Motor neuron (in vitro differentiated cells): ENCODE data around the gene VASP. TPM values are rescaled to one million over a fixed set of nuclear protein-coding genes. Genes with fewer than 3 reads are reported as not detected.
"Not testable (repeated sequence)": the region's sequence is repeated elsewhere in the genome, so short reads cannot be mapped to it uniquely, and the experiment has no call there.

Source experiments
- ATAC-seq, 8 experiments: fragments of 200-7000 bp; cut with Tn5 transposase; replicated peaks in 6 of 8; 2 replicates each; pipeline ENCODE4 v1.8.0; 2021; ENCODE audit warnings: mild to moderate bottlenecking in 8 of 8, moderate library complexity in 8 of 8
- H3K27ac ChIP-seq, 2 donors: fragments of 250-450 bp; sonication (Bioruptor Pico); 2 replicates each; pipeline ENCODE4 v1.9.0; 2021; ENCODE audit warnings: antibody characterized with exemption in 2 of 2, mild to moderate bottlenecking in 2 of 2, moderate library complexity in 1 of 2
- H3K4me1 ChIP-seq, 2 donors: fragments of 250-450 bp; sonication (Bioruptor Pico); replicated peaks in 1 of 2; 2 replicates each; pipeline ENCODE4 v1.6.1; 2021; ENCODE audit warnings: antibody characterized with exemption in 2 of 2, mild to moderate bottlenecking in 2 of 2, moderate library complexity in 1 of 2
- H3K4me3 ChIP-seq, 5 donors: fragments of 250-450 bp; sonication (Bioruptor Pico); 2 replicates each; pipeline ENCODE4 v1.9.0; 2021; ENCODE audit warnings: antibody characterized with exemption in 5 of 5, mild to moderate bottlenecking in 5 of 5, moderate library complexity in 4 of 5
- WGBS, 10 experiments: fragments of 450-650 bp; shearing (Covaris generic); methylation state at CpG; one replicate each; pipeline ENCODE4 v1.0.0; 2022; 5-methylcytosine and 5-hydroxymethylcytosine counted together
- in situ Hi-C, 9 experiments: fragments of 400-800 bp; cut with MboI; loops; one replicate each; pipeline ENCODE4 v1.15.0; 2021; ENCODE audit warnings: low sequenced_read_pairs in 9 of 9, low pct_unique_long_range_greater_than_20kb in 2 of 9; ENCODE audit not compliant: unreplicated experiment in 9 of 9
- total RNA-seq, 8 experiments: library from RNA; unstranded; fragments of 300-600 nt; gene quantifications; 2 replicates each; pipeline versions ENCODE4 v1.2.3 to v1.2.4, GENCODE V29; 2022

Gene VASP
- total RNA-seq, 8 experiments from 2014 or later = 11.6 to 52.1 (median 23.7) TPM

GRCh38 chr19:45502111-45502510 is 5.2 kb upstream of the VASP start:
- ATAC-seq = no peak
- 48 to 100% (median 73%) methylated on average over 1 to 5 of the region's 5 CpGs; no CpG with 5 or more reads in 1 of the 10 experiments for WGBS, 10 experiments
- H3K27ac ChIP-seq = no peak overlapping the region
- in situ Hi-C loops = loop anchor here in 1 of 9 experiments (25.0 kb wide), 1 partner anchor 185 kb away; the partner anchor contains the start of genes QPCTL and SNRPD2
- H3K4me1 ChIP-seq = peaks cover 0 to 7% of the 10 kb centered on the region in 2 donors
- no peak overlapping the region for H3K4me3 ChIP-seq

- ATAC-seq = no peak
- 8 to 100% (median 81%) methylated on average over 2 to 9 of the region's 9 CpGs for WGBS, 10 experiments
- H3K4me1 ChIP-seq = peaks cover 5% of the 10 kb centered on the region in 2 donors
- in situ Hi-C loops = loop anchor here in 1 of 9 experiments (25.0 kb wide), 1 partner anchor 183 kb away; the partner anchor contains the start of genes QPCTL and SNRPD2
- no peak overlapping the region for H3K27ac ChIP-seq
- H3K4me3 ChIP-seq = no peak overlapping the region
Observed at GRCh38 chr19:45503909-45504308, 3.4 kb upstream of the VASP start.

GRCh38 chr19:45505151-45505995 is 1.9 kb upstream of the VASP start:
- in situ Hi-C loops = loop anchor here in 1 of 9 experiments (25.0 kb wide), 1 partner anchor 182 kb away; the partner anchor contains the start of genes QPCTL and SNRPD2
- 0 to 100% (median 80%) methylated on average over 1 to 8 of the region's 8 CpGs; no CpG with 5 or more reads in 1 of the 10 experiments for WGBS, 10 experiments
- no peak for ATAC-seq
- Histone ChIP-seq H3K27ac (no peak overlapping the region), H3K4me1 (peaks cover 6 to 12% of the 10 kb centered on the region in 2 donors), H3K4me3 (no peak overlapping the region)

GRCh38 chr19:45505996-45506245 is 1.4 kb upstream of the VASP start:
- in situ Hi-C loops = loop anchor here in 1 of 9 experiments (25.0 kb wide), 1 partner anchor 181 kb away; the partner anchor contains the start of genes QPCTL and SNRPD2
- WGBS, 10 experiments = 40 to 87% (median 67%) methylated on average over 1 to 5 of the region's 5 CpGs; no CpG with 5 or more reads in 3 of the 10 experiments
- Histone ChIP-seq H3K27ac (no peak overlapping the region), H3K4me3 (peak overlapping the region in 2 of 5 donors; percentile 69 to 80), H3K4me1 (peaks cover 6 to 12% of the 10 kb centered on the region in 2 donors)
- ATAC-seq = no peak

GRCh38 chr19:45506246-45506988 is 862 bp upstream of the VASP start:
- peak overlapping the region; percentile 69 to 95 (median 84) for H3K4me3 ChIP-seq
- in situ Hi-C loops = loop anchor here in 1 of 9 experiments (25.0 kb wide), 1 partner anchor 181 kb away; the partner anchor contains the start of genes QPCTL and SNRPD2
- H3K4me1 ChIP-seq = peaks cover 6 to 12% of the 10 kb centered on the region in 2 donors
- peak overlapping the region; percentile 31 to 51 for H3K27ac ChIP-seq
- ATAC-seq = peak; percentile 73 to 86 (median 84)
- WGBS, 10 experiments = 4 to 36% (median 22%) methylated on average over 3 to 7 of the region's 47 CpGs; no CpG with 5 or more reads in 5 of the 10 experiments

GRCh38 chr19:45507872-45508416 is 665 bp downstream of the VASP start:
- in situ Hi-C loops = loop anchor here in 1 of 9 experiments (25.0 kb wide), 1 partner anchor 179 kb away; the partner anchor contains the start of genes QPCTL and SNRPD2

GRCh38 chr19:45508417-45508860 is 1.2 kb downstream of the VASP start:
- H3K4me1 ChIP-seq = peaks cover 6 to 12% of the 10 kb centered on the region in 2 donors
- WGBS, 10 experiments = 0% methylated on average over 2 of the region's 26 CpGs; no CpG with 5 or more reads in 9 of the 10 experiments
- in situ Hi-C loops = loop anchor here in 1 of 9 experiments (25.0 kb wide), 1 partner anchor 179 kb away; the partner anchor contains the start of genes QPCTL and SNRPD2
- ATAC-seq = peak in 7 of 8 experiments; percentile 2 to 27 (median 11)
- H3K27ac ChIP-seq = peak overlapping the region in 1 of 2 donors; percentile 11
- H3K4me3 ChIP-seq = peak overlapping the region; percentile 69 to 95 (median 84)

More at GRCh38 chr19:45507872-45508416, 665 bp downstream of the VASP start:
- 0 to 7% (median 0%) methylated on average over 2 to 3 of the region's 22 CpGs; no CpG with 5 or more reads in 6 of the 10 experiments for whole genome bisulfite sequencing, 10 experiments
- Histone ChIP-seq H3K4me1 (peaks cover 6 to 12% of the 10 kb centered on the region in 2 donors), H3K4me3 (peak overlapping the region; percentile 69 to 95 (median 84)), H3K27ac (no peak overlapping the region)
- ATAC-seq = no peak

- in situ Hi-C loops = loop anchor here in 1 of 9 experiments (25.0 kb wide), 1 partner anchor 178 kb away; the partner anchor contains the start of genes QPCTL and SNRPD2
- peak overlapping the region in 1 of 2 donors; percentile 11 for H3K27ac ChIP-seq
- H3K4me1 ChIP-seq = peaks cover 6 to 12% of the 10 kb centered on the region in 2 donors
- peak overlapping the region; percentile 69 to 95 (median 84) for H3K4me3 ChIP-seq
- WGBS, 10 experiments = 0 to 40% methylated on average over 1 of the region's 28 CpGs; no CpG with 5 or more reads in 8 of the 10 experiments
- peak in 7 of 8 experiments; percentile 2 to 13 (median 4) for ATAC-seq
Observed at GRCh38 chr19:45508861-45509691, 1.8 kb downstream of the VASP start.

GRCh38 chr19:45509692-45510015 is 2.4 kb downstream of the VASP start:
- no peak for ATAC-seq
- 0 to 36% (median 18%) methylated on average over 1 to 2 of the region's 3 CpGs; no CpG with 5 or more reads in 4 of the 10 experiments for WGBS, 10 experiments
- Histone ChIP-seq H3K4me3 (peak overlapping the region in 4 of 5 donors; percentile 69 to 84 (median 82)), H3K27ac (peak overlapping the region in 1 of 2 donors; percentile 11), H3K4me1 (peaks cover 6 to 12% of the 10 kb centered on the region in 2 donors)
- in situ Hi-C loops = loop anchor here in 1 of 9 experiments (25.0 kb wide), 1 partner anchor 178 kb away; the partner anchor contains the start of genes QPCTL and SNRPD2

- peaks cover 6 to 12% of the 10 kb centered on the region in 2 donors for H3K4me1 ChIP-seq
- H3K4me3 ChIP-seq, ATAC-seq, H3K27ac ChIP-seq: not testable (repeated sequence)
- WGBS, 10 experiments = 81 to 95% (median 90%) methylated on average over 3 to 7 of the region's 11 CpGs; no CpG with 5 or more reads in 5 of the 10 experiments
- in situ Hi-C loops = loop anchor here in 1 of 9 experiments (25.0 kb wide), 1 partner anchor 177 kb away; the partner anchor contains the start of genes QPCTL and SNRPD2
Observed at GRCh38 chr19:45510352-45510751, 3.1 kb downstream of the VASP start.

GRCh38 chr19:45511074-45511473 is 3.8 kb downstream of the VASP start:
- Histone ChIP-seq H3K4me3 (no peak overlapping the region), H3K27ac (no peak overlapping the region), H3K4me1 (peaks cover 6 to 12% of the 10 kb centered on the region in 2 donors)
- WGBS, 10 experiments = 70 to 100% (median 93%) methylated on average over 1 to 4 of the region's 5 CpGs; no CpG with 5 or more reads in 1 of the 10 experiments
- no peak for ATAC-seq
- in situ Hi-C loops = loop anchor here in 1 of 9 experiments (25.0 kb wide), 1 partner anchor 176 kb away; the partner anchor contains the start of genes QPCTL and SNRPD2
